SH-SY5Y (cell line): Measurements from ENCODE around the gene NDUFAF5.

Experiments used
- GATA2 ChIP-seq: IDR thresholded peaks from 2 replicates; pipeline ENCODE4 v1.6.1; 2011; ENCODE audit warnings: mild to moderate bottlenecking, low read depth, low read length
- GATA3 ChIP-seq: IDR thresholded peaks from 2 replicates; pipeline ENCODE4 v1.6.1; 2011; ENCODE audit warnings: low read depth, mild to moderate bottlenecking, low read length, moderate library complexity

GRCh38 chr20:13770141-13770540 lies 14.7 kb upstream of the NDUFAF5 start:
- TF ChIP-seq GATA2 = no peak
- no peak for TF ChIP-seq GATA3
